GM21529 (cell line): ENCODE results near the gene FHIT.

Experiments
- ATAC-seq: cut with Tn5 transposase; IDR thresholded peaks from one replicate; pipeline ENCODE4 v1.9.1; 2021; ENCODE audit not compliant: unreplicated experiment

FHIT gene

DNA sequence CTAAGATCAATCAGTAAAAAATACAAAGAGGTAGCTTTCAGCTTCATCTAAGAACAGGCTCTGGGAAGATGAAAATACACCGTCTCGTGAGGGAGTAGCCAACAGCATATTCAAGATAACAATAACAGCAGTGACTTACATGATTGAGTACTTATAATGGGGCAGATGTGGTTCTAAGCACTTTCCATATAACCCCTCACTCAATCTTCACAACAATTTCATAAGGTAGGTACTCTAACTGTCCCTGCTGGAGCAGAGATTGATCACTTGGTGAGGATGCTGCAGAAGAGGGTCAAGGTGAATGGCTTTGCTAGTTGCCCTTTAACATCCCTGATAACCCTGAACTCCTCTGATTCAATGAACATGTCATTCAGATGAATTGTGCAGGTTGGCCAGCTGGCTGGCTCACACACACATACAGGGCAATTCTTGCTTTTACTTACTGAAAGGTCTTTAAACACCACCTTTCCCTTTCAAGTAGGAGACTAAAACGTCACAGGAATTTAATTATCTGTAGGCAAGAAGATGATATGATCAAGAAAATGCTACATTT lies 1217.3 kb downstream of the FHIT start:
- no peak for ATAC-seq

- no peak for ATAC-seq
These were observed 1220.3 kb downstream of the FHIT start for GRCh38 chr3:60030982-60031381.

GRCh38 chr3:60028233-60028632 lies 1223.0 kb downstream of the FHIT start:
- ATAC-seq, result no peak

DNA sequence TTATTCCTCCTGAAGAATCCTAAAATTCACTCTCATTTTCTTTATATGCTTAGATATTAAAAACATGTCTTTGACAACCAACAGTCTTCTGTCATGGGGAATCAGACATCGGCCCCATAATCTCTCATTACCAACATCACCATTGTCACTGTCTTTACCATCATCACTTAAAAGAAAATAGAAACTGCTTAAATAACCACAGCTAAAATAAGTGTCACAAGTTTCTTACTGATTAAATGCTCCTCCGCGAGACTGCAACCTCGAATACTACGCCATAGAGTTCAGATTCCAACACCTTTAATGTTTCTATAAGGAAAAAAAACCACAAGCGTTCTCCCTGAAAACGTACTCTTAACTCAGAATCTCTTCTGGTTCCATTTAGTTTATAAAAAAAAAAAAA lies 1223.9 kb downstream of the FHIT start:
- ATAC-seq, result no peak

- ATAC-seq, result no peak
These were observed 1225.9 kb downstream of the FHIT start for GRCh38 chr3:60025096-60026050.

- ATAC-seq, result no peak
These were observed 1226.9 kb downstream of the FHIT start for GRCh38 chr3:60024400-60024799.

DNA sequence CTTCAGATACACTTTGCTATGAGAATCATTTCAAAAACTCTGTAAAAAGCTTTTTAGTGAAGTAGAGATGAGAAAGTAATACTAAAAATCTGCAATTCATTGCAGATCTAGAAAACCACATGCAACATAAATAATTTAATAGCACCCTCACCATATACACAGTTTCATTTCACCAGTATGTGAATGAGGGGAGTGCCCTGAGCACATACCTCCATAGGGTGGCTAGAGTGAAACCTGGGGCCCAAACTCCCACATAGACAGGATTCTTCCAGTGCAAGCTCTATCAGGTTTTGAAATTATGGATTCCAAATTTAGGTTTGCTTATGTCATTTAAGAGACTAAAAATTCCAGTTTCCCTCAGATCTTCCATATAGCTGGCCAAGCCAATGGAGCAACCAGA lies 1228.1 kb downstream of the FHIT start:
- ATAC-seq, result no peak

DNA sequence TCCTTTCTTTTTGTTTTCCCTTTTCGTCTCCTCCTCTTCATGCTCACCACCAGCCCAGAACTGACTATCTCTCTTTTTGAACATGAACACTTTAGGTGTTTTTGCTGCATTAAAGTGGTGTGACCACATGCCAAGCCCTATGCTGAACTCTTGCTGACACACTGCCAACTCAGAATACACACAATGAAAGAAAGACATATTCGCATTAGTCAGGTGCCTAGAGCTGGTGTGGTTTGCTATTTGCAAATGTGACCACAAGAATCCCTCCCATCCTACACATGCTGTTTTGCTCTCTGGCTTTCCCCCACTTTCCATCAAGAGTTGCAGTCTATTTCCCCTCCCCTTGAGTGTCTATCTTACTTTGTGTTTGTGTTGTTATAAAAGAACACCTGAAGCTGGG lies 1233.6 kb downstream of the FHIT start:
- no peak for ATAC-seq

DNA sequence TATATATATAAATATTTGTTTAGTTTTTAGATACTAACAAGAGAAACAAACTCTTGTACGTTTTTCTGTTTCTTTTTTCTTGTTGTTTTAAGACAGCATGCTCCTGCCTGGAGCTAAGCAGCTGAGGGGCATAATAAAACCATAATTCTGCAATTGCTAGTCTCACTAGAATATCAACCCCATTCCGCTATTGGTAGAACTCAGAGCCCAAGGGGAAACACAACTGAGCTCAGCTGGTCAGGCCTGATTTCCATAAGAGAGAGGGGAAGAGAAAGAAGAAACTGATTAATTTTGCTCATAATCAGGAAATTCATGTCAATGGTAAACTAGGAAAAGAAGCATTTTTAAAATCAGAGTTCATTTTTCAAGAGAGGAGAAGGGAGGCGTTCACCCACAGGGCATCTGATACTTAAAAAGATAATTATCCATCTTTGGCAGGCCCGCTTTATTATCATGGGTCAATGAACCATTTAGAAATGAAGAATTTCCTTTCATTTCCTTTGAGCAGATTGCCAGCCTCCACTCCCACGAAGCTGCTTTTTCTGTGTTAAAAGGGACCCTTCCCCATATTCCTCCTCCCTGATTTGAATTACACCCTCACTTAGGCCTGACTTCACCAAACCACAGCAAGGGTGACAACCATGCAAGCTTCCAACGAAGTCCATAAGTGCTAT lies 1236.1 kb downstream of the FHIT start:
- no peak for ATAC-seq

DNA sequence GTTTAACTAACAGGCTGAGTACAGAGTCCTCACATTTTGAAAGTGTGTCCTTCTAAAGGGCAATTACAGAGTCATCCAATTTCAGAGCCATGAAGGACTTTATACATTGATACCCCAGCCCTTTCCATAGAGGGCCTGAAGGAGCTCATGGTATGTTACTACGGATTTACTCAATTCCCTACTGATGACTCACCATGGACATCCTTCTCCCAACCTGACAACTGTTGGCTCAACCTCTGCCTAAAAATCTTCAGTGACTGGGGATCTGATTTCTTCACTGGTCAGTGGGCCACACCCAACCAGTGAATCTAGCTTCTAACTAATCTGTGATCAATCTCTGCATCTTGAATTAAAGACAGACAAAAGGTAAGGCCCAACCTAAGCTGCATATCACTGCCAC lies 1238.0 kb downstream of the FHIT start:
- no peak for ATAC-seq

GRCh38 chr3:60011218-60011617 lies 1240.0 kb downstream of the FHIT start:
- no peak for ATAC-seq

GRCh38 chr3:60010781-60011180 lies 1240.5 kb downstream of the FHIT start:
- peak; percentile 94 for ATAC-seq

DNA sequence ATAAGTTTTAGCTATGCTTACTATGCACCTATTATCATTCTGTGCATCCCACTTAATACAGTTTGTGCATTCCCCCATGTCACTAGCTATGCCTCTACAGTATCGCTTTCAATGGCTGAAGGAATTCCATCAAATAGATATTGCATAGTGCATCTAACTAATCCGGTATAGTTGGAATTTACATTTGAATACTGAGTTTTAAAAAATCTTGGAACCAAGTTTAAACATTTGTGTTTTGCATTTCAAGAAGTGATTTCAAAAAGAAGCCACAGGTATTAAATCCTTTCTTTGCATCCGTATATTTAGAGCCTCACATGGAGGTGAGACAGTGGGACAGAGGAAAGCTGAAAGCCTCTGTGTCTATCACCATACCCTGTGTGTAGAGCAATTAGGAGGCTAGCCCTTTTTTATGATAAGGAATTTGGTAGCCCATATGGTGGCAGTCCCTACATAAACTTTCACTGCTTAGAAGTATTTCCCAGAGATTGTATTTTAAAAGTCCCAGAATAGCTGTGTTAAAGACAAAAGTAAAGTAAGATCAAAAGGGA lies 1241.2 kb downstream of the FHIT start:
- ATAC-seq, result no peak

DNA sequence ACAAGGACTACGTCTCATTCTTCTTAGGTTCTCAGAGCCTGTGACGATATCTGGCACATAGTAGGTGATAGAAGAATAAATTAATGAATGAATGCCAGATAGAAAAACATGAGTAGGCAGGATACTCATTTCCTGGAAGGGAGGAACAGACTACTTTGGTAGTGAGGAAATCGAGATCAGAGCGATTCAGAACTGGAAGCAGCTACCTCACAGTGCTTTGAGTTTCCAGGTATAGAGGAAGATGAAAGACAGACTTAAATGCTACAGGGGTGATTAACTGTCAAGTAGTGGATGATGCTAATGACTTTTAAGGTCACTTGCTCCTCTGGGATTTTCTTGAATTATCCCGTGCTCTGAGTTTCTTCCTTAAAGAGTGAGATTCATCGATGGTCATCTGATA lies 1249.9 kb downstream of the FHIT start:
- no peak for ATAC-seq

DNA sequence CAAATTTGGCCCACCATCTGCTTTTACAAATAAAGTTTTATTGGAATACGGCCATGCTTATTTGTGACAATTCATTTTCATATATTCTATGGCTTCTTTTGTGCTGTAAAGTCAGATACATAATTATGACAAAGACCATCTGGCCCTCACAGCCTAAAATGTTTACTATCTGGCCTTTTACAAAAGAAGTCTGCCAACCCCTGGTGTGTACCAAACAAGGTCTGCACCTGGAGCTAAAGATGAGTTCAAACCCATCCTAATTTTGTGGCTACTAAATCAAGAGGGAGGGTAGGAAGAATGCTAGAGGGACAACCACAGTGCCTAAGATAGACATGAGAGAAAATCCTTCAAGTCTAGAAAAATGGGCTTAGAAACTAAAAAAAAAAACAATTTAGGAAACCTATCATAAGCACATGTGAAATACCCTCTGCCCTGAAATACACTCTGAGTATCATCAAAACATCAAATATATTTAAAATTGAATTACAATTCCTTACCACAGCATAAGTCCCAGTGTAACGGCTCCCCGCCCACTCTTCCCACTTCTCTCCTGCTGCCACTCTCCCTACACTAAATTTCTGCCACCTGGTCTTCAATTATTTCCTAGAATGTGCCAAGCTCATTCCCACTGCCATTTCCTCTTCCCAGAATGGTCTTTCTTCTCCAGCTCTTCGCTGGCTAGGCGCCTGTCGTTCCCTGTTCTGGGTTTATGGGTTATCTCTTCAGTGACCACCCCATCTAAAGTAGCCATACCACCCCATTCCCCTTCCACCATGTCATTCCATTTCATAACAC lies 1250.7 kb downstream of the FHIT start:
- ATAC-seq, result no peak

DNA sequence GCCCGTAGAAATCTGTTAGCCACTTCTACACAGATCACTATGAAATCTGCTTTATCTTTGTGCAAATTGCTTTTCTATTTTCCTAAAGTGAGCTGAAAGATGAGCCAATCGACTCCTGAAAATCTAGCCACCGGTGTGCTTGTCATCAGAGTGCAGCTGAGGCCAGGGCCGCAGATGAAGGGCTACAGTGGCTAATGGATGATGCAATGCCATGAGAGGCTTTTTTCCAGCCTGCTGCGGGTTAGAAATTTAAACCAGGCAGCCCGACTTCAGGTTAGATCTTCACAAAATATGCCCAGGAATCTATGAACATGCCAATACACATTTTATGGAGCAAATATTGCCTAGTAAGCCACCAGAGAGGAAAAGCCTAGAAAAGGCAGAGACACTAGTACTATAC lies 1253.2 kb downstream of the FHIT start:
- no peak for ATAC-seq

DNA sequence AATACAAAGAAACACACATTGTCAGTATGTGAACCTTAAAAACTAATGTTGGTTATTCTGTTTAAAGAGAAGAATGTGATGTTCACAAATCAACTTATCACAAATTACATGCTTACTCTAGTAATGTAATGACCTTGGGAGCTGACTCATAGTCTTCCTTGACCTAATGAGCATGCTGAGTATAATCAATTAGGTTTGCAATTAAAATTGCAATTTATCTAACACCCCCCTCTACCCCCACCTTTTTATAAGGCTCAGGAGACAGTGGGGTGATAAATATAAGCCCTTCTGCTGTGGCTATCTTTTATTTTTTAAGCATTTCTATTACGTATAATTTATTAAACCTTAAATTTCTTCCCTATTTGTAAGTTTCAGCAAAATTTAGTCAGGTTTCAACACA lies 1253.7 kb downstream of the FHIT start:
- no peak for ATAC-seq

GRCh38 chr3:59996056-59996455 lies 1255.2 kb downstream of the FHIT start:
- ATAC-seq, result no peak

DNA sequence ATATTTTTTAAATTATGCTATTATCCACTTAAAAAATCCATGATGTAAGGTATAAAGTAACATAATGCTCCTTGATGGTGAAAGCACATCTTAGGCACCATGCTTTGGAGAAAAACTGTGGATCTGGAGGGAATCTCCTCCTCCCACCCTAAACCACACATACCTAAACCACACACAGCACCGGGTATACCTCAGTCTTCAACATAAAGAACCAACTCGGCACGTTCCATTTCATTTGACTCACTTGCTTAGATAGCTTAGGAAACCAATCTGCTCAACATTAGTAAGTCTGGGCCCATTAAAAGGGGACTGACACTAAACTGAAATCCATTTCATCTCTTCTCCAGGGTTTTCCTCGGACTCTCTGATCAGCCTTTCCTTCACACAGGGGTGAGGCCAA lies 1255.7 kb downstream of the FHIT start:
- no peak for ATAC-seq

GRCh38 chr3:59994732-59995304 lies 1256.4 kb downstream of the FHIT start:
- no peak for ATAC-seq

- ATAC-seq, result no peak
These were observed 1258.7 kb downstream of the FHIT start for GRCh38 chr3:59992578-59992977.
